SK-MEL-5 (cell line): Measurements from ENCODE around the gene DNASE1L3. TPM values are rescaled to one million over a fixed set of nuclear protein-coding genes. Genes with fewer than 3 reads are reported as not detected.

ENCODE experiments used
- DNase-seq: peaks from one replicate; pipeline ENCODE4 v3.0.0-alpha.2; 2016; ENCODE audit warnings: low read depth, low spot score
- in situ Hi-C: cut with HindIII; loops from 2 replicates; pipeline ENCODE4 v1.10.0; 2016; ENCODE audit warnings: low sequenced_read_pairs, high pct_unique_total_duplicates, low pct_unique_long_range_greater_than_20kb
- total RNA-seq: library from RNA; depleted of rRNA; stranded (reverse); fragments of >200 nt; shearing (Covaris generic); gene quantifications from 2 replicates; pipeline ENCODE4 v1.2.3, GENCODE V29; 2014; rRNA removed

Gene DNASE1L3
- total RNA-seq, 1 experiment from 2014 or later, result 1.3 TPM

DNA sequence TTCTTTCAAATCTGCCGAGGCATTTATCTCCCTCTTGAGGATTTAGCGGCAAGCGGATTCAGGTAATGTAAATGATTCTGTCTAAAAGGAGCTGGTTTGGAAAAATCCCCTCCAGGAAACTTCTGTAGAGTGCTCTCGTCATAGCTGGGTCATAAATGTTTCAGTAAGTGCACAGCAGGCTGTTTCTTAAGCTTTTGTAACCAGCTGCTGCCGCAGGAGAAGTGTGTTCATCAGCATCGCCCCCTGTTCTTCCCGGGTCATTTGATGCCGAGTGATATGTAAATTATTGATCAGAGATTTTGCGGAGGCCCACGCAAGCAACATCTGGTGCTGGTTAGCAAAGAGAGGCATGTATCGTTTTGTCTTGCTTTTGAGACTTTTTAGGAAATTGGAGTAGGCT is 53.1 kb downstream of the DNASE1L3 start:
- no peak for DNase-seq
- in situ Hi-C loops, result loop anchor here (25.0 kb wide), 1 partner anchor 120 kb away; no protein-coding TSS in a partner anchor

DNA sequence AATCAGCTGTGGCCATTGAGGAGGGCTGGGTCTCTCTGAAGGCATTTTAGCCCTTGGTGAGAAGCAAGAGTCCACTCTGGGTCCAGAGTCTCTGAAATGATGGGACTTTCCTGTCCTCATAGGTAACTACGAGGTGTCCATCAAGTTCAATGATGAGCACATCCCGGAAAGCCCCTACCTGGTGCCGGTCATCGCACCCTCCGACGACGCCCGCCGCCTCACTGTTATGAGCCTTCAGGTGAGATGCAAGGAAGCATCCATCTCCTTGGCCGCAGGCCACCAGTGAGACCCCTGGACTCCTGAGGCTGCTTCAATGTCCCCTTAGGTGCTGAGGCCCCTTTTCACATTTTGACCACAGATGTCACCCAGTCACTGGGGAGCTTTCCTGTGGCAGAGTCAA is 54.9 kb downstream of the DNASE1L3 start:
- in situ Hi-C loops, result loop anchor here (25.0 kb wide), 1 partner anchor 119 kb away; no protein-coding TSS in a partner anchor
- DNase-seq, result no peak

DNA sequence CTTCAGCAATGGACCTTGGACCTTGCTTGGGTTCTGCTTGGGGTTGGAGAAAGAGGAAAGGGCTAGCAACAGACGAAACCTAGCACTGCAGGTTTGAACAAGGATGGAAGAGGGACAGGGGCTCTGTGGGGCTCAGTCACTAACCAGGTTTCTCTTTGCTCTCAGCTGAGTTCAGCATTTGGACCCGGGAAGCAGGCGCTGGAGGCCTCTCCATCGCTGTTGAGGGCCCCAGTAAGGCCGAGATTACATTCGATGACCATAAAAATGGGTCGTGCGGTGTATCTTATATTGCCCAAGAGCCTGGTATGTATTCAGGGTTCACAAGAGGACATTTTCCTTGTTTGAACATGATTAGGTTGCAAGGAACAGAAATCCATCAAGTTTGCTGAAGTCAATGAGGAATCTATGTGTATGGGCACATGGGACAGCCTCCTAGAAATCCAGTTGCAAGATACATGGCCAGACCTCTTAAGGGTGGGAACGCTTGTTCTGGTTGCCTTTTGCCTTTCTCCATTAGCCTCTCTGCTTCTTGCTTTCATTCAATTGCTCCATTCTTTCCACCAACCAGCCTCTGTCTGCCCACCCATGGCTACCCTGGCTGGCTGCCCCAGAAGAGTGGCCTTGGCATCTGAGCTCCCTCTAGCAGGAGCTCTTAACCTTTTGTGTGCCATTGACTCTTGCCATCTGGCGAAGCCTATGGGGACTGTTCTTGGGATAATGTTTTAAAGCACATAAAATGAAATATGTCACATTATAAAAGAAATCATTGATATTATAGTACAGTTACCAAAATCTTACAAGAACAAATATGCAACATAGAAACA is 55.9 kb downstream of the DNASE1L3 start:
- DNase-seq, result no peak
- in situ Hi-C loops, result loop anchor here (25.0 kb wide), 1 partner anchor 118 kb away; no protein-coding TSS in a partner anchor

DNA sequence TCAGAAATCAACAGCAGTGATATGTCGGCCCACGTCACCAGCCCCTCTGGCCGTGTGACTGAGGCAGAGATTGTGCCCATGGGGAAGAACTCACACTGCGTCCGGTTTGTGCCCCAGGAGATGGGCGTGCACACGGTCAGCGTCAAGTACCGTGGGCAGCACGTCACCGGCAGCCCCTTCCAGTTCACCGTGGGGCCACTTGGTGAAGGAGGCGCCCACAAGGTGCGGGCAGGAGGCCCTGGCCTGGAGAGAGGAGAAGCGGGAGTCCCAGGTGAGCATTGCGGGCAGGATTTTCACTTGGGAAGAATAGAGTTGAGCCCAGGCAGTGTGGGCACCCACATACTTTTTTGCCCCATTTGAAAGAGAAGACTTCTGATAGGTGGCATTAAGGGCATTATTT is 57.4 kb downstream of the DNASE1L3 start:
- no peak for DNase-seq
- in situ Hi-C loops, result loop anchor here (25.0 kb wide), 1 partner anchor 116 kb away; no protein-coding TSS in a partner anchor

DNA sequence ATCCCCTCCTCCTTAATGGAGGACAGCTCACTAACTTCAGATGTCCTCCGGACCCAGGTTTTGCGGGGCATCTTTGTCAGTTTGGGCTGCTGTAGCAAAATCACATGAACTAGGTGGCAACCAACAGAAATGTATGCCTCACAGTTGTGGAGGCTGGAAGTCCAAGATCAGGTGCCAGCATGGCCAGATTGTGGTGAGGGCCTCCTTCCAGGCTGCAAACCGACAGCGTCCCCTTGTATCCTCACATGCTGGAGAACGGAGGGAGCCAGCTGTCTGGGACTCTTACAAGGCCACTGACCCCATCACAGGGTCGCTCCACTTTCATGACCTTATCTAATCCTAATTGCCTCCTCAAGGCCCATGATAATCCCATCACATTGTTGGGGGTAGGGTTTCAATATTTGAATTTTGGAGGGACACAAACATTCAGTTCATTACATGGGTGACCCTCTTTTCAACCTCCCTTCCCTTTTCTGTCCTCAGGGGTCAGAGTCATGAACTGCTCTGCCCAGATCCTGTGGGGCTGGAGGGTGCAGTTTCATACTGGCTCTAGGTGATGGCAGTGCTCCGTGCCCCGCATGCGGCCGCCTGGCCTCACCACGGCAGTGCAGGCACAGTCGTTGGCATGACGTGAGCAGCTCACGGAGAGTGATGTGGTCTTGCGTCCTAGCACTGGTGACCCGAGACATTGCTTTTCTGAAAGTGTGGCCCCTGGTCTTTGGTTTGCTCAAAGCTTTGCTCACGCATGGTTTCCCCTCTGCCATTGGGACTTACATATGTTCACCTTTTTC is 58.4 kb downstream of the DNASE1L3 start:
- no peak for DNase-seq
- in situ Hi-C loops, result loop anchor here (25.0 kb wide), 1 partner anchor 115 kb away; no protein-coding TSS in a partner anchor

DNA sequence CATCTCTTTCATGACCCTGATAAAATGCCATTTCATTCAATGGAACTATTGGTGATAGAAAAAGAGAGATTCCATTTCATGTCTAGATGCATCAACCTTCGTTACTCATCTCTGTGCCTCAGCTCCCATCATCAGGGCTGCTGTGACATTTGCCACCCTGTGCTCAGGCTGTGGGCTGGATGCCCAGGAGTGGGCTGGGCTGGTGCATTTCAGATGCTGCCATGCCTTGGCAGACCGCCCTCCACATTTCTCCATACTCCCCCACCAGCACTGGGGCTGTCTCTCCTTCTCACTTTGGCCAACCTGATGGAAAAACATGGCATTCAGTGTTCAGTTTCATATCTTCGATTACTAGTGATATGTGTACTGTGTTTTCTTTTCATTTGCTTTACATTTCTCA is 59.1 kb downstream of the DNASE1L3 start:
- DNase-seq, result no peak
- in situ Hi-C loops, result loop anchor here (25.0 kb wide), 1 partner anchor 114 kb away; no protein-coding TSS in a partner anchor

DNA sequence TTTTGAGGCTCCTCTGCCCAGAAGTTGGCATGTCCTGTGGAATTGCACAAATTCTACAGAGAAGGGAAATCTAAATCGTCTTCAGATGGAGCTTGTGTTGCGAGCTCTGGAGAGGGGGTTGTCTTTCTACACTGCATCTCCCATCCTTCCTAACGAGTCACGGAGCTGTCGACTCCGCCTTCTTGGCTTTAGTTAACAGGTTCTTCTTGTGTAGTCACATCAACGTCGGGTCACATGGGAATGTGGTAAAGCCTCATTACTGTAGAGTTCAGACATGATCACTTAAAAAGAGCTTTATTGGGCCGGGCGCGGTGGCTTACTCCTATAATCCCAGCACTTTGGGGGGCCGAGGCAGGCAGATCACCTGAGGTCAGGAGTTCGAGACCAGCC is 60.0 kb downstream of the DNASE1L3 start:
- in situ Hi-C loops, result loop anchor here (25.0 kb wide), 1 partner anchor 114 kb away; no protein-coding TSS in a partner anchor
- no peak for DNase-seq

DNA sequence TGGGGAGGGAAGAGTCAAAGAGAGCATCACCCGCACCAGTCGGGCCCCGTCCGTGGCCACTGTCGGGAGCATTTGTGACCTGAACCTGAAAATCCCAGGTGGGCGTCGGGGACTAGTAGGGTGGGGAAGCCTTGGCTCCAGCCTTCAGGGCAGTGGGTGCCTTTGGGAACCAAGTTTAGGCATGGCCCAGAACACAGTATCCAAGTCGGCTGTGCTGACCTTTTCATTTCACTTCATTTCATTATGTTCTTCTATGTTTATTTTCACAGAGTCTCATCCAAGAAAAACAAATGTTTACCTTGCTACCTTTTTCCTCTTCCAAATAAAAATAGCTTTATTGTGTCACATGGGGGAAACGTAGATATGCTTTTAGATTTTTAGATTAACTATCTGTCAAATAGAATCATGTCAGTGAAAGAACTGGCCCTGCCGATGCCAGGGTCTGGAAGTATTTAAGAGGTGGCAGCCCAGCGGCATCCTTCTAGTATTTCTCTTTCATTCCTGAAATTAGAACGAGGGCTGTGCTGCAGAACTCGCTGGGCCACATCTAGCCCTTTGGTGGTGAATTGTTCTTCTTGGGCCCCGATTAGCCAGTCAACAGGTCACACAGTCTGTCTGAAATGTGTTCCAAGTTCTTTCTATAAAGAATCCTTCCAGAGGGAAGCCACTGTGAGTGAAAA is 60.5 kb downstream of the DNASE1L3 start:
- in situ Hi-C loops, result loop anchor here (25.0 kb wide), 1 partner anchor 113 kb away; no protein-coding TSS in a partner anchor
- no peak for DNase-seq

DNA sequence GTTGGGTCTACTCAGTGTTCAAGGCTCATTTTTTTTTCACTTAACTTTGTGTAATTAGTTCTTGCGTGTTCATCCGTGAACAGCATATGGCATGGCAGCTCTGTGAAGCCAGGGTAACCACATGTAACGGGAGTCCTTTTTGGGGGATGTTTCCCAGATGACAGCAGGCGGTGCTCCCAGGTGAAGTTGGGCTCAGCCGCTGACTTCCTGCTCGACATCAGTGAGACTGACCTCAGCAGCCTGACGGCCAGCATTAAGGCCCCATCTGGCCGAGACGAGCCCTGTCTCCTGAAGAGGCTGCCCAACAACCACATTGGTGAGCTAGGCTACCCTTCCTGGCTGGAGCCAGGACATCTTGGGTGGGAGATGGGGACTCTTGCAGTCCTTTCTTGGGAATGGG is 62.7 kb downstream of the DNASE1L3 start:
- in situ Hi-C loops, result no loop called here
- no peak for DNase-seq

DNA sequence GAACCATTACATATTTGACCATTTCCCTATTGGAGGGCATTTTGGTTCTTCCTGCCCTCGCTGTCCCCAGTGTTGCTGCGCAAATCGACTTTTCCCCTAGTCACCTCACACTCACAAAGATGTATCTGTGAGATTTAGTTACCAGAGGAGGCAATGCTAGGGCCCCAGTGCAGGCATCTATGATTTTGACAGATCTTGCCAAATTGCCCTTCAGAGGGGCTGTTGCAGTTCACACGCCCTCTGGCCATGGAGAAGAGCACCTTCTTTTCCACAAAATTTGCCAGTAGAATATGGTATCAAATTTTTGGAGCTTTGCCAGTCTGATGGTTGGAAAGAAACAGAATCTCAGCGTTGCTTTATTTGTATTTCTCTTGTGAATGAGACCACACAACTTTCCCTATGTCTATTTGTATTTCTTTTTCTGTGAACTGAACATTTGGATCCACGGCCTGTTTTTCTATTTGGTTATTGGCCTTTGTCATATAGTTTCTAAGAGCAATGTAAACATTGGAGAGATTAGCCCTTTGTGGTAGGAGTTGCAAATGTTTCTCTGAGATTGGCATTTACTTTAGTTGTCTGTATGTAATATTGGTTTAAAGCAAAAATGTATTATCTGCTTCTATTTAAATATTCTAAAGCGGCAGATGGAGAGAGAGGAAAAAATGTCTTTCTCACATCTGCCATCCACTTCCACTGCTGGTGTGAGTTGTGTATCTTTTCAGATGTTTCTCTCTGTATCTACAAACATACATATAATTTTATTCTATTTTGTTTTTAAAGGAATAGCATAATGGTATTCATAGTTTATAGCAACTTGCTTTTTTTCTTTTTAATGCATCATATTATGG is 66.1 kb downstream of the DNASE1L3 start:
- DNase-seq, result no peak
- in situ Hi-C loops, result no loop called here

DNA sequence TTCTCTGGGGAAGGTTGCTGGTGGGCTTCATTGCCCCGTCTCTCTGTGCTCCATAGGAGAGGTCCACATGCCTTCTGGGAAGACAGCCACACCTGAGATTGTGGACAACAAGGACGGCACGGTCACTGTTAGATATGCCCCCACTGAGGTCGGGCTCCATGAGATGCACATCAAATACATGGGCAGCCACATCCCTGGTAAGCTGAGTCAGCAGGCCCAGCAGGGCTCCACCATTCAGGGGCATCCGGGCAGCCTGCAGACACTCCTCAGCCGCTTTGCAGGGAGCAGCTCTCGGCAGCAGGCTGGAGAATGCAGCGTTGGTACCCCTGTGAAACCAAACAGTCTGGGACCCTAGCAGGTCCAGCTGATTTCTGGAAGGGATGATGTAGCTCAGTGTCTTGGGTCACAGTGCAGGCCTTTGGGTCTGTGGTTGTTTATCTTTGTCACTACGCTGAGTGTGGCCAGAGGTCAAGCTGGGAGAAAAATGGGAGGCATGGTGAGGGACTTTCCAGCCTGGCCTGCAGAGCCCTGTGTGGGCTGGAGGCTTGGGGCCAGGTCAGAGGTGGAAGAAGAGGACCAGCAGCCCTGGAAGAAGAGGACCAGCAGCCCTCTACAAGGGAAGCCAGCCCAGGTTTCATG is 67.2 kb downstream of the DNASE1L3 start:
- in situ Hi-C loops, result no loop called here
- no peak for DNase-seq

Other genes with a start within 250 kb of the DNASE1L3 start
- 20.7 and 23.6 TPM in 2 replicates for gene FLNB, start 202.6 kb downstream of the DNASE1L3 start, total RNA-seq
- 38.2 and 43.5 TPM in 2 replicates for gene ABHD6, start 26.8 kb upstream of the DNASE1L3 start, total RNA-seq
- gene RPP14, start 95.3 kb upstream of the DNASE1L3 start, total RNA-seq, result 25.4 and 26.4 TPM in 2 replicates
- 11.2 and 14.4 TPM in 2 replicates for gene HTD2, start 95.5 kb upstream of the DNASE1L3 start, total RNA-seq
- 42.0 and 45.8 TPM in 2 replicates for gene PXK, start 121.9 kb upstream of the DNASE1L3 start, total RNA-seq
- 75.7 and 90.4 TPM in 2 replicates for gene PDHB, start 222.9 kb upstream of the DNASE1L3 start, total RNA-seq